Measurements from ENCODE around the gene PLD1.

GRCh38 chr3:171813278-171813896 lies 3.1 kb upstream of the PLD1 start:
- TF ChIP-seq, protein P1, sequence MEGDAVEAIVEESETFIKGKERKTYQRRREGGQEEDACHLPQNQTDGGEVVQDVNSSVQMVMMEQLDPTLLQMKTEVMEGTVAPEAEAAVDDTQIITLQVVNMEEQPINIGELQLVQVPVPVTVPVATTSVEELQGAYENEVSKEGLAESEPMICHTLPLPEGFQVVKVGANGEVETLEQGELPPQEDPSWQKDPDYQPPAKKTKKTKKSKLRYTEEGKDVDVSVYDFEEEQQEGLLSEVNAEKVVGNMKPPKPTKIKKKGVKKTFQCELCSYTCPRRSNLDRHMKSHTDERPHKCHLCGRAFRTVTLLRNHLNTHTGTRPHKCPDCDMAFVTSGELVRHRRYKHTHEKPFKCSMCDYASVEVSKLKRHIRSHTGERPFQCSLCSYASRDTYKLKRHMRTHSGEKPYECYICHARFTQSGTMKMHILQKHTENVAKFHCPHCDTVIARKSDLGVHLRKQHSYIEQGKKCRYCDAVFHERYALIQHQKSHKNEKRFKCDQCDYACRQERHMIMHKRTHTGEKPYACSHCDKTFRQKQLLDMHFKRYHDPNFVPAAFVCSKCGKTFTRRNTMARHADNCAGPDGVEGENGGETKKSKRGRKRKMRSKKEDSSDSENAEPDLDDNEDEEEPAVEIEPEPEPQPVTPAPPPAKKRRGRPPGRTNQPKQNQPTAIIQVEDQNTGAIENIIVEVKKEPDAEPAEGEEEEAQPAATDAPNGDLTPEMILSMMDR (IDR thresholded peaks at IDR 0.05 in 8 of 11, conservative IDR thresholded peaks at IDR 0.05 in 3 of 11): no peak
- no peak for TF ChIP-seq POLR2A (IDR thresholded peaks at IDR 0.05)
- no peak for TF ChIP-seq POLR2AphosphoS5 (IDR thresholded peaks at IDR 0.05)
